HG03442 (cell line): ENCODE measurements around the gene TM2D1.
"Not testable (repeated sequence)": the region's sequence is repeated elsewhere in the genome, so short reads cannot be mapped to it uniquely, and the experiment has no call there.

Experiments used
- ATAC-seq: cut with Tn5 transposase; IDR thresholded peaks from one replicate; pipeline ENCODE4 v1.9.1; 2021; ENCODE audit warnings: mild to moderate bottlenecking, moderate library complexity; ENCODE audit not compliant: unreplicated experiment

TM2D1 gene

DNA sequence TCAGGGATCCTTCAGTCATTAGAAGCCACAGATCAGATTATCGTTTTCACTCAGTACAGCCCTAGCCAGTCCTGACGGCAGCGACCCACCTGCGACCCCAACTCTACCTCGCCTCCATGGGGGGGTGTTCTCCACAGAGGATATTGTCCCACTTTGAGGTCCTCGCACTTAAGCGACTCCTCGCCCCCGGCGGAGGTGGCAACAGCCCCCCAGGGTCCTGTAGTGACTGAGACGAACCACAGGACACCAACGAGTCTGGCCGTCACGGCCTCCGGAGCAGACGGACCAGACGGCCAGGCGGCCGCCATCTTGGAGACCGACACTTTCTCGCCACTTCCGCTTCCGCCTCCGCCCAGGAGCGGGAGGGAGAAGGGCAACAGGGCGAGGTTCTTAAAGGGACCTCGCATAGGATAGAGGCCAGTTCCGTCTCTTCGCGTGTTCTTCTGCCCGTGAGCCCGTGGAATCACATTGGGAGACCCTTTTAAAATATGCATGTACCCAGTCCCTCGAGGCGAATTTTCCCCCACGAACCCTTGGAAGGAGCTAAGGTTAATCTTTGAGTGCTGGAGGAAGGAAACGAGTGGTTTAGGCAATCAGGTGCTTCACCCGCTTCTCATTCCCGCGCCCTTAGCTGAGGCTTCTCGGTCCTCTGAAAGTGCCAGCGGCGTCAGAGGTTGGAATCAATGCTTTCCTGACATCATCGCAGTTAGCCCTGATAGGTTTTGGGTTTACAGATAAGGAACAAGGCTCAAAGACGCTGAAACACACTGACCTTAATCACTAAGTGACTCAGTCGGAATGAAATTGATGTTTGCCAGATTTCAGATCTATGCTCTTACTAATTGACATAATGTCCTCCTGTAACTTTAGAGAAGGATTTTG, at the start of gene TM2D1:
TSS of gene TM2D1 (minus strand) at position 329 of the 882 bp plus-strand sequence. CDS start at position 308, 21 bp downstream.
- ATAC-seq: peak; percentile 99

DNA sequence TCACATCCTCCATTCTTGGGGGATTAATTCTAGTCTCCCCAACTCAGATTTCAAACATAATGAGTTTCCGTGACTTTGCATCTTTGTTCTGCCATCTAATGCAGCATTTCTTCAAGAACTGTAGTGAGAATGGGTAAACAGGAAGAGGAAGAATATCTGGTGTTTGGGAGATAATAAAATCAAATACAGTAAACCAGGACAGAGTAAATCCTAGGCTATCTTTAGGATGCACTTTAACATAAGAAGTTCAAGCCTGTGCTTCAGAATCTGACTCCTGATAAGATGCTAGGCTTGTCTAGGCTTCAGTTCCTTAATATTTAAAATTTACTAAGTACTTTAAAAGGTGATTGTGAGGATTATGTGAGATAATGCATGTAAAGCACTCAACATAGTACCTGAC, 45.2 kb upstream of the TM2D1 start:
- no peak for ATAC-seq

DNA sequence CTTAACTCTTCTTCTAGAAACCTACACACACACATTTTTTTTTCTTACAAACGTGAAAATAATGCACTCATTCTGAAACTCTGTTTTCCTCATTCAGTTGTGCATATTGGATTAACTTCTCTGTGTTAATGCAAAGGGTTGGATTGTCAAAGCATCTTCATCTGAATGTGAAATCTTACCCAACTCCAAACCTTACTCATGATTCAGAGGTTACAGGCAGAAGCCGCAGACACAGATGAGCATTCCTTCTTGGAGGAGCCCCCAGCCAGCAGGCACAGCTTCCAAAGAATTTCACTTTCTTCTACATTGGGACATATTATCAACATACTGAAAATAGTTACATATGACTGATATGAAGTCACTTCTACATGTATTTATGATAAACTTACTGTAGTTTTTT, 33.0 kb upstream of the TM2D1 start:
- no peak for ATAC-seq

DNA sequence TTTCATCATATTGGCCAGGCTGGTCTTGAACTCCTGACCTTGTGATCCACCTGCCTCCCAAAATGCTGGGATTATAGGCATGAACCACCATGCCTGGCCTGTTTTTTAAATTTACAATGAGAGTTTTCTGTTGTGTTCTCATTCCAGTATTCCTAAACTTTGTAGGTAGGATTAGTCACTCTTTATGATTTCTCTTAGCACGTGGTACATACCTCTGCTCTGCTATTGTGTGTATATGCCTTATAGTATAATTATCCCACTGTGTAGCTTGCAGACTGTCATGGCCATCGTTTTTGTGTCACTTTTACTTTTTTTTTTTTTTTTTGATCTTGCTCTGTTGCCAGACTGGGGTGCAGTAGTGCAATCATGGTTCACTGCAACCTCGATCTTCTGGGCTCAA, 31.8 kb upstream of the TM2D1 start:
- ATAC-seq: no peak

DNA sequence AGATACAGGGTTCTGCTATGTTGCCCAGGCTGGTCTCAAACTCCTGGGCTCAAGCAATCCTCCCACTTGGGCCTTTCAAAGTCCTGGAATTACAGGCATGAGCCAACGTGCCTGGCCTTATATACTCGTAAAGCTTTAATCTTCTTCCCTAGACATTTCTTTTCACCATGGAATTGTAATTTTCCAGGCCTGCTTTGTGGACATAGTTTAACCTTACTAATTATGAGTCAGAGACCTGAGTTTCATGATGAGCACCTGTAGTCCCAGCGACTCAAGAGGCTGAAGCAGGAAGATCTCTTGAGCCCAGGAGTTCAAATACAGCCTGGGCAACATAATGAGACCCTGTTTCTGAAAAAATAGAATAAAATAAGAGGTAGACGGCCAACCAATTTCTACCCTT, 29.6 kb upstream of the TM2D1 start:
- no peak for ATAC-seq

DNA sequence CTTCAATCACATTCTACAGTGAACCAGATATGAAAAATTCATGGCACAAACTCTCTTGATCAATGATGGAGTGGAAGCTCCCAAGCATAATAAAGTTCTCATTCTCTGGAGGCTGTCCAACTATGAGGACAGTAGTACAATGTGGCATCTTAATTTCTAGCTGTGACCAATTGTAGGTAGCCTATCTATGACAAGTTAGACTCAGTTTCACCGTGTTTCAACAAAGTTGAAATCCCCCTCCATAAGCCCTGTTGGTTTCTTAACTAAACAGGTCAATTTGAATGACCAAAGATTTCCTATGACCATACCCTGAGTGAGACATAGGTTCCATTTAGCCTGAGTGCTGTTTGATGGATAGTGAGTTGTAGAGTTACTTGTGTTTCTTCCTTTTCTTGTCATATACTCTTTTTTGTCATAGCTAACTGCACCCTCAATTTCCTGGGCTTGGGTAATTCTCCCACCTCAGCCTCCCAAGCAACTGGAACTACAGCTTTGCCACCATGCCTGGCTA, 29.1 kb upstream of the TM2D1 start:
- ATAC-seq: no peak

DNA sequence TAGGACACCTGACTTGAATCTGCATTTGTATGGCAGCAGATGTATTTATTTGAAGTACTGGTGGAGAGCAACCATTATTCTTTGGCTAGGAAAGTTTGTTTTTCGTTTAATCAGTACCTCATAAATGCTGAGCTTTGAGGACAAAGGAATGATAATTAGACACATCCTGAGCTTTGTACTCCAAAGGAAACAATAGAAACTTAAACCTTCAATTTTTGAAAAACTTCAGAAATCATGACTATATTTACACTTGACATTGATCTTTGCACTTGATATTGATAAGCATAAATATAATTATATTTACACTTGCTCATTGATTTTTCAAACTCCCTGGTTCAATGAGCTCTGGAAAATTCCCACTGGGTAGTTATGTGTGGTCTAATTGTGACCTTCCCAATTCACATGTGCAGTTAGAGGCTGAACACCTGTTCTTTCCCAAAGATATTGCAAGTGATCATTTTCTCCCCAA, 28.0 kb upstream of the TM2D1 start:
- ATAC-seq: no peak

DNA sequence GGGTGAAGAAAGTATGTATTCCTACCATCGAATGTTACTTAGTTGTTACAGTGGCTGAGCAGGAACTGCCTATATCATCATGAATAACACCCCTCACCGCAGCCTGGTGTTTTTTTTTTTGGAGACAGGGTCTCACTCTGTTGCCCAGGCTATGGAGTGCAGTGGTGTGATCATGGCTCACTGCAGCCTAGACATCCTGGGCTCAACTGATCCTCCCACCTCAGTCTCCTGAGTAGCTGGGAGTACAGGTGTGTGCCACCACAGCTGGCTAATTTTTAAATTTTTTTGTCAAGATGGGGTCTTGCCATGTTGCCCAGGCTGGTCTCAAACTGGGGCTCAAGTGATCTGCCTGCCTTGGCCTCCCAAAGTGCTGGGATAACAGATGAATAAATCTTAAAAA, 24.6 kb upstream of the TM2D1 start:
- ATAC-seq: no peak

DNA sequence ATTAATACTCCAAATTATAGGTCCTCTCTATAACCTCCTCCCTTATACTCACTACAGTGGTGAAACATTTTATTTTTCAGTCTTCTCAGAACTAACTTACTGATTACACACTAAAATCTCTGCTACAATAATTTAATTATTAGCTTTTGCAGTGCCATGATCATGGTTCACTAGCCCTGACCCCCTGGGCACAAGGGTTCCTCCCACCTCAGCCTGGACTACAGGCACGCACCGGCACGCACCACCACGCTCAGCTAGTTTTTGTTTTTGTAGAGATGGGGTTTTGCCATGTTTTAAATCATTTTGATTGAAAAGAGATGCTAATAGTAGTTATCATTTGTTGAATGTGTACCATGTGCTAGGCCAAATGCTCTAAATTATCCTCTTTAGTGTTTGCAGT, 23.6 kb upstream of the TM2D1 start:
- no peak for ATAC-seq

DNA sequence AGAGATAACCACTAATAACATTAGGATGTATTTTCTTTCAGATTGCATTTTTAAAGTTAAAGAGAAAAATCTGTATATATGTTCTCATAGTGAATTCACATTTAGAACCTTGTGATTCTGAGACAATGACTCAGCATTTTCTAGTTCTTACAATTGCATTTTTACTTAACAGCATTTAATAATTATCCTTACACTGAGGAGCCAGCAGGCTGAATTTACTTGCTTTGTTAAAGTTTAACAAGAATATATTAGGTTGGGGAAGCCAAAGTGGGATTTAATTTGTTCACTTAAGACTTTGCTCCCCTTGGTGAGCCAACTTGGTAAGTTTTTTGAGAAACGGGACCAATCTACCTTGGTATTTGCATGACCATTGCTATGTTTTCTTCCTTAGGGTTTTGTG, 21.9 kb upstream of the TM2D1 start:
- no peak for ATAC-seq

DNA sequence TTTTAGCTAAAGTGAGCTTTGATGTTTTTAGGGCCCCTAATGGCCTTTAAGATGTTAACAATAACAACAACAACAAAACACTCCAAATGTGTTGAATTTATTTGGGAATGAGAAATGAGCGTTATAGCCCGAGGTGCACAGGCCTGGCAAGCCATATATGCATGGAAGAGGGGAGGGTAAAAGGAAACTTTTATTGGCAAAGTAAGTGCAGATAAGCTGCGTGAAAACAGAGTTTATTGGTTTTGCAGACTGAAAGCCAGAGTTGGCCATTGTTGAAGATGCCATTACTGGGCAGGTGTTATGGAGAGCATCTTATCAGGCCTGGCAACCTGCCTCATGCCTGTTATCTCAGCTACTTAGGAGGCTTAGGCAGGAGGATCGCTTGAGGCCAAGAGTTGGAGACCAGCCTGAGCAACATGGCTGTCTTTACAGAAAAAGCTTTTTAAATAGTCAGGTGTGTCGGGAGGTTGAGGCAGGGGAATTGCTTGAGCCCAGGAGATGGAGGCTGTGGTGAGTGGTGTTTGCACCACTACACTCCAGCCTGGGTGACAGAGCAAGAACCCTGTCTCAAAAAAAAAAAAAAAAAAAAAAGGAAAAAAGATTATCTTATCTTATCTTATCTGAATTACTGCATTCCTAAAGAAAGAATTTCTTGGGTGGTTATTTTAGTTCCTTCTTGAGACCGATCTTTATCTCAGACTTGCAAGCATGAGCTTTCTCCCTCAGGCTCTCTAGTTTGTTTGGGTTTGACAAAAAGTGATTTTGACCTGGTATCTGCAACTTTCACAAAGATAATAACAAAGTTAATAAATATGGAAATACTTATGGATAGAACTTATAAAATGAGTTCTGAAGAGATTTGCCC, 19.0 kb upstream of the TM2D1 start:
- ATAC-seq: no peak

DNA sequence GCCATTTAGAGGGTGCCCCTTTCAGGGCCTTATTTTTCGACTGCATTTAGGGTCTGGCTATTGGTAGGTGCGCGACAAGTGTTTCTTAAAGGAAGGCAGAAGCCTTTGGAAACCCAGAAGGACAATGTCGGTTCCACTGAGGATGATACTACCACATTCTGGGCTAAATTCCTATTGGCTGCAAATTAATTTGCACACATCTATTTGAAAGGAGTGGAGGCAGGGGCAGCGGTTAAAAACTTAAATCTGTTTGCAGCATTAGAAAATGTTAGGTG, 18.4 kb upstream of the TM2D1 start:
- ATAC-seq: no peak

DNA sequence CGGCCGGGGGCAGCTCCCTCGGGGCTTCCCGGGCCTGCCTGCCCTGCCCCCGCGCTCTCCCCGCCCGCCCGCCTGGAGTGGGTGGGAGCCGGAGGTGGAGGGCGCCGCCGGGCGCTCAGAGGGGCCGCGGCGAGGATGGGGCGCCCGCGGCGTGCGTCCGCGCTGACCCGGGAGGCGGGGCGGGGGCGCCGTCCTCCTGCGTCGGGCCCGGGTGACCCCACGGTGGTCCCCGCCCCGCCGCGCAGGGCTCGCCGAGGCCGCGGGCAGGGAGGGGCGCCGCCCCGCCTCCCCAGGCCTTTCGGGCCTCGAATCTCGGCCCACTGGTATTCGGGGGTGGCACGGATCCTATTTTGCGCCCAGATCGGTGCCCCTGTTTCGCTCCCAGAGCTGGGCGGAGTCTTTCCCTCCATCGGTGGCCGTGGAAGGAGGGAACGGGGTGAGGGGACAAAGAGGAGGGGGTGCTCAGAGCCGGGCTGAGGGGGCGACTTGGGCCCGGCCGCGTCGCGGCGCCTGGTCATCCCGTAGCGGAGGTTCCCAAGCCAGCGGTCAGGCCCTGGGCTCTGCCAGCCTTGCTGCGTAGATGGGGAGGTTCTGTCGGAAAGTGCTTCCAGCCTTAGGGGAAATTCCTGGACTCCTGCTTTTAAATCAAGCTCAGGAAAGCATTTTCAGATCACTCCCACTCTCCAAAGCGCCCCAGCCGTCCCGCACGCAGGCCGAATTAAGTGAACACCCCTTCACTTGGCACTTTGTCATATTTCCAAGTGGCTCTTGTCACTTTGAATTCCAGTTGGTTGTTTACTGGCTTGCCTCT, 17.9 kb upstream of the TM2D1 start:
- peak; percentile 52 for ATAC-seq

DNA sequence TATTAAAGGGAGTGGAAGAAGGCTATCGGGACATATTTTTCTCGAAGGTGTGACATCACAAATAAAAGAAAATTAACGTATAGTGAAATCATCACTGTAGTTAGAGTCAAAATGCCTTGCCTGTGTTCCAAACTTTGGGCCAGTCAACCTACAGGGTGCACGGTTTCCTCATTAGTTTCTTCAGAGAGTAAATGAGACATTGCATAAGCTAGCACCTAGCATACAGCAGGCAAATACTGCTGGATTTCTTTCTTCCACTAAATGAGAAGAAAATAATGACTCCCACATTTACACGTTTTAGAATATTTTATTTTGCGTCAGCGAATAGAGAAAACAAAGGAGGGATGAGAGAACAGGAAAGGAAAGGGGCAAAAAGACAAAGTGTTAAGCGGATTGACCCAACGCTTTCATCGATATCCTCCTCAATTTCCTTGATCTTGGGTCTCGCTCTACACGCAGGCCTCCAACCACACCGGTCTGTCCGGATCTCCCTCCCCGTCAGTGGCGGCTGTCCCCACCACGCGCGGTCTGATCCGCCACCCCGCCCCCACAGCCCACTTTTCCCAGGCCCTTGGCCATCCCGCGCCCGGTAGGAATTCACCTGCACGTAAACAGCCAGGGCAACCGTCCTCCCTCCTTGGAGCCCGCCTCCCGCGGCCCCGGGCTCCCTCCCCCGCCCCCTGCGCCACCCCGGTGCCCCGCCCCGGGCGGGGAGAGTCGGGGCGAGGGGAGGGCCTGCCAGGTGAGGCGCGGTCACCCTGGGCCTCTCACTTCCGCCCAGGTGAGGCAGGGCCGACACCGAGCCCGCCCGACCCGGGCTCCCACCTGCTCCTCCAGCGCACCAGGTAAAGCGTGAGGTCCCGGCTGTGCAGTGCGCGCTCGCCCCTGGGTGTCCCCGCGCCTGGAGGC, 17.0 kb upstream of the TM2D1 start, which contains the start of gene PATJ:
TSS of gene PATJ (plus strand) at position 770 of the 909 bp plus-strand sequence. CDS start 20,413 bp downstream, outside the sequence.
- ATAC-seq: peak; percentile 80

DNA sequence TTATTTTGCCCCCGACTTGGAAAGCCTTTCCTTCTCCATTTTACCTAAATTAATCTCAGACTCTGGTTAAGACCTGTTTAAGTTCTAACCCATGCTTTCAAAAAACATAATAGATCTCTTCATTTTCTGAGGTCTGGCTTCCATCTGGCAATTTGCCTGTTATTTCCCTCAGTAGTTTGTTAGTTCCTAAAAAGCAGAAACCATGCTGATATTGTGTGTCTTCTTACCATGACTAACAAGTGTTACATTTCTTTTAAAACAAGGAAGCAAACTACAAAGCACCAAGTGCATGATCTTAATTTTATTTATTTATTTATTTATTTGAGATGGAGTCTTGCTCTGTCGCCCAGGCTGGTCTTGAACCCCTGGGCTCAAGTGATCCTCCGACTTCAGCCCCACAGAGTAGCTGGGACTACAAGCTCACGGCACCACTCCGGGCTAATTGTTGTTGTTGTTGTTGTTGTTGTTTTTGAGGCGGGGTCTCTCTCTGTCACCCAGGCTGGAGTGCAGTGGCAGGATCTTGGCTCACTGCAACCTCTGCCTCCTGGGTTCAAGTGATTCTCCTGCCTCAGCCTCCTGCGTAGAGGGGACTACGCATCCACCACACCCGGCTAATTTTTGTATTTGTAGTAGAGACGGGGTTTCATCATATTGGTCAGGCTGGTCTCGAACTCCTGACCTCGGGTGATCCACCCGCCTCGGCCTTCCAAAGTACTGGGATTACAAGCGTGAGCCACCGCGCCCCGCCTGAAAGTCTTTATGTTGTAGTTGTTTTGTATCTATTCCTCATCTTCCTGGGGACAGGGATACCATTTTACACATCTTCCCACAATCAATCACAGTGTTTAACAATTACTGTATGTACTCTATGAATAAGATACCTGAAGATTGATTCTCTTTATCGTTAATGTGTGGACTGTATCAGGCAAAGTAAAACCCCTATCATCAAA, 16.1 kb upstream of the TM2D1 start:
- ATAC-seq: no peak

DNA sequence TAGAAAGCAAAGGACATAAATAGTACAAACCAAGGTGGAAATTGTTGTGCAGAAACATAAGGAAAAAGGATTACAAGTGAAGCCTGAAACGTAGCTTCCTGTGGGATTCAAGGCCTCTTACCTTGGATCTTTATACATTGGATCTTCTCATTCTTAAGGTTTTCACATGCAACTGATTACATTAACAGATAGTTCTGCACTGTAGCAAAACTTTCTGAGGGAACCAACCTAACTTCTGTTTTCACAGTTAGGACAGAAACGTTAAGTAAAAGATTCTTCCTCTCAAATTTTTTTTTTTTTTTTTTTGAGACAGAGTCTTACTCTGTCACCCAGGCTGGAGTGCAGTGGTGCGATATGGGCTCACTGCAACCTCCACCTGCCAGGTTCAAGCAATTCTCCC, 7.8 kb upstream of the TM2D1 start:
- ATAC-seq: no peak

DNA sequence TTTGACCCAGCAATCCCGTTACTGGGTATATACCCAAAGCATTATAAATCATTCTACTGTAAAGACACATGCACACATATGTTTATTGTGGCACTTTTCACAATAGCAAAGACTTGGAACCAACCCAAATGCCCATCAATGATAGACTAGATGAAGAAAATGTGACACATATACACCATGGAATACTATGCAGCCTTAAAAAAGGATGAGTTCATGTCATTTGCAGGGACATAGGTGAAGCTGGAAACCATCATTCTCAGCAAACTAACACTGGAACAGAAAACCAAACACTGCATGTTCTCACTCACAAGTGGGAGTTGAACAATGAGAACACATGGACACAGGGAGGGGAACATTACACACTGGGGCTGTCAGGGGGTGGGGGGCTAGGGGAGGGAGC, 5.7 kb upstream of the TM2D1 start:
- not testable (repeated sequence) for ATAC-seq

DNA sequence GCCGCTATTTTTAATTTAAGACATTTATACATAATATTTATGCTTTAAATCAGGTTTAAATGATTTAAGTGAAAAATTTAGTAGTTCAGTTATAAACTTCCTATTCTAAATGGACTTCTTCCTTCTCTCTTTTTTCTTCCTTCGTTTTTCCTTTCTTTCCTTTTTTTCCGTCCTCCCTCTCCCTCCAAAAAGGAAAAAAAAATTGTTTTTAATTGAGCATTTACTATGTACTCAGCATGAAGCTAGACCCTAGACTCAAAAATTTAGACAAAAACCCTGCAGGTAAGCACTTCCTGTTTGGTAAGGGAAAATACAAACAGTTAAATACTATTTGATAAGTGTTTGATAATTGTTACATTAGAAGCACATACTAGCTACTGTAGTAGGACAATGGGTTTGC, 2.6 kb upstream of the TM2D1 start:
- ATAC-seq: no peak

DNA sequence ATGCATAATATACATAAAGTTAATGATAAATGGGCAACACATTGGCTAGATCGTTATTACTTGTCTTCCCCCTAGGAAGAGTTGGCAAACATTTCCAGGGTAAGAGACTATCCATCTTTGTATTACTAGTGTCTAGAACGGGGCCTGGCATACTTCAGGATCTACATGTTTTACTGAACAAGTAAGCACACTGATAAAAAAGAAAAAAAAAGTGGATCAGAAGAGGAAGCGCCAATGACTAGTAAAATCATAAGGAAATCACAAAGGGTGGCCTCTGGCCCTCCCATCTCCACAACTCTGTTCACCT, 482 bp downstream of the TM2D1 start:
- no peak for ATAC-seq
